K562 (cell line): Measurements from ENCODE around the gene MRPL11. TPM values are rescaled to one million over a fixed set of nuclear protein-coding genes. Genes with fewer than 3 reads are reported as not detected.

Source experiments
- CBFA2T2 ChIP-seq: fragments of 450-650 bp; conservative IDR thresholded peaks from 2 replicates; pipeline ENCODE4 v1.6.1; 2017; ENCODE audit warnings: mild to moderate bottlenecking
- E4F1 ChIP-seq: fragments of 250-450 bp; sonication (Bioruptor Pico); IDR thresholded peaks from 2 replicates; pipeline ENCODE4 v1.5.0; 2021; ENCODE audit warnings: mild to moderate bottlenecking, borderline replicate concordance
- FOSL1 ChIP-seq: fragments of 200-800 bp; sonication (Bioruptor generic); conservative IDR thresholded peaks from 2 replicates; pipeline ENCODE4 v1.6.1; 2016; ENCODE audit warnings: missing genetic modification characterization, missing compliant biosample characterization
- KAT7 ChIP-seq: sonication (generic); formaldehyde crosslinking; IDR thresholded peaks from 2 replicates; pipeline ENCODE4 v1.8.0; 2022; ENCODE audit warnings: missing genetic modification reagents, mild to moderate bottlenecking, borderline replicate concordance
- ZBTB33 ChIP-seq: sonication (generic); formaldehyde crosslinking; IDR thresholded peaks from 2 replicates; pipeline ENCODE4 v1.8.1; 2023; ENCODE audit warnings: mild to moderate bottlenecking, missing genetic modification reagents
- ZBTB40 ChIP-seq, 2 experiments: fragments of 450-650 bp in 1 of 2; sonication (generic) in 1 of 2; formaldehyde crosslinking in 1 of 2; IDR thresholded peaks; 2 replicates each; pipeline versions ENCODE4 v1.7.1 to v1.9.0; 2016 to 2022; ENCODE audit warnings: inconsistent platforms in 1 of 2, mild to moderate bottlenecking in 1 of 2, missing genetic modification reagents in 1 of 2
- ZNF354B ChIP-seq: fragments of 250-450 bp; sonication (Bioruptor Pico); IDR thresholded peaks from 2 replicates; pipeline ENCODE4 v1.4.0; 2020
- ZNF436 ChIP-seq: fragments of 250-450, 450-650 bp; sonication (Bioruptor Pico); formaldehyde crosslinking; IDR thresholded peaks from 2 replicates; pipeline ENCODE4 v1.7.0; 2020; ENCODE audit warnings: mild to moderate bottlenecking
- ZNF740 ChIP-seq, 3 experiments: fragments of 200-800 bp in 1 of 3; sonication (Bioruptor generic) in 1 of 3; sonication (generic) in 1 of 3; formaldehyde crosslinking in 1 of 3; IDR thresholded peaks; 2 replicates each; pipeline versions ENCODE4 v1.6.1 to v1.8.0; 2016 to 2022; ENCODE audit warnings: mild to moderate bottlenecking in 2 of 3, missing compliant biosample characterization in 2 of 3, missing genetic modification characterization in 2 of 3, missing genetic modification reagents in 1 of 3
- ZNF766 ChIP-seq: fragments of 200-800 bp; sonication (Bioruptor generic); conservative IDR thresholded peaks from 2 replicates; pipeline ENCODE4 v1.6.1; 2016; ENCODE audit warnings: missing genetic modification characterization, missing compliant biosample characterization
- polyA plus RNA-seq, 8 experiments: library from polyadenylated mRNA; depleted of rRNA in 4 of 8; stranded (reverse) in 5 of 8; unstranded in 3 of 8; fragments of >200 nt; fragmentation: Nextera tagmentation in 2 of 8; fragmentation: Illumina TruSeq in 1 of 8; extraction: Ambion mirVana in 2 of 8; extraction: Trizol in 1 of 8; gene quantifications; 2 replicates each; pipeline versions ENCODE4 v1.2.1 to v1.2.3, GENCODE V29; 2011 to 2014; ENCODE audit warnings: inconsistent platforms in 1 of 8, missing spikeins in 1 of 8
- total RNA-seq, 7 experiments: library from RNA; depleted of rRNA in 6 of 7; stranded (reverse); fragments of >200 nt in 6 of 7; fragmentation: Illumina TruSeq in 2 of 7; extraction: Trizol in 2 of 7; gene quantifications; 2 replicates each; pipeline versions ENCODE4 v1.2.1 to v1.2.3, GENCODE V29; 2011 to 2021; ENCODE audit warnings: low replicate concordance in 1 of 7

MRPL11 gene
- total and polyA plus RNA-seq, 9 of the 15 experiments (the other 6 are each of a cell fraction or from before 2014, with no cell fraction given) = 33.0 to 173 (median 91.9) TPM

- TF ChIP-seq ZBTB33 (CRISPR knock-in tag) (peak; percentile 100), E4F1 (CRISPR knock-in tag) (no peak; the same call in 1 of the 2 replicates), KAT7 (peak; percentile 100), ZNF766 (CRISPR knock-in tag) (peak; percentile 100), CBFA2T2 (no peak), FOSL1 (peak; percentile 77), ZNF436 (CRISPR knock-in tag) (peak; percentile 37; the same call in 1 of the 2 replicates), ZNF740 (CRISPR knock-in tag; IDR thresholded peaks at IDR 0.05) (peak; percentile 98), ZNF740 (tag; IDR thresholded peaks at IDR 0.05) (peak in 1 of 2 experiments; percentile 57; a peak in 1 of 4 replicates), ZNF354B (peak; percentile 92), ZBTB40 (IDR thresholded peaks at IDR 0.05) (peak; percentile 99), ZBTB40 (CRISPR knock-in tag; IDR thresholded peaks at IDR 0.05) (peak; percentile 97)
These were observed 17.0 kb downstream of the MRPL11 start (continued) for GRCh38 chr11:66421492-66422205.
